Stimulated activated CD4-positive, alpha-beta T cell treated with anti-CD3 and anti-CD28 coated beads, Interleukin-4, amount 100 ng/mL, for 24 hours (primary cell): Measurements from ENCODE around the gene ENDOG.
"Not testable (repeated sequence)": the region's sequence is repeated elsewhere in the genome, so short reads cannot be mapped to it uniquely, and the experiment has no call there.

ENCODE experiments used
- DNase-seq: peaks from one replicate; pipeline ENCODE4 v3.0.0-alpha.2; 2020

Gene ENDOG

DNA sequence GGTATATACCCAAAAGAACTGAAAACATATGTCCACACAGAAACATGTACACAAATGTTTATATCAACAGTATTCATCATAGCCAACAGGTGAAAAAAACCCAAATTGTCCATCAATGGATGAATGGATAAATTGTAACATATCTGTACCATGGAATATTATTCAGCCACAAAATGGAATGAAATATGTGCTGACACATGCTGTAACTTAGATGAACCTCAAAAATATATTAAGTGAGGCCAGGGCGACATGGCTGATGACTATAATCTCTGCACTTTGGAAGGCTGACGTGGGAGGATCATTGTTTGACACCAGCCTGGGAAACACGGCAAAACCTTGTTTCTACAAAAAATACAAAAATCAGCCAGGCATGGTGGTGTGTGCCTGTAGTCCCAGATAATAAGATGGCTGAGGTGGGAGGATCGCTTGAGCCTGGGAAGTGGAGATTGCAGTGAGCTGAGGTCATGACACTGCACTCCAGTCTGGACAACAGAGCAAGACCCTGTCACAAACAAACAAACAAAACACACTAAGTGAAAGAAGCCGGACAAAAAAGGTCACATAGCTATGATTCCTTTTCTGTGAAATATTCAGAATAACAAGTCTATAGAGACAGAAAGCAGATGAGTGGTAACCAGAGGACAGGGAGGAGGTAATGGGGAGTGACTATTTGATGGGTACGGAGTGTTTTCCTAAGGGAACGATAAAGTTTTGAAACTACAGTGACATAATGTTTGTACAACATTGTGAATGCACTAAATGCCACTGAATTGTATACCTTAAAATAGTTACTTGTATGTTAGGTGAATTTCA is 52.0 kb downstream of the ENDOG start:
- no peak for DNase-seq

DNA sequence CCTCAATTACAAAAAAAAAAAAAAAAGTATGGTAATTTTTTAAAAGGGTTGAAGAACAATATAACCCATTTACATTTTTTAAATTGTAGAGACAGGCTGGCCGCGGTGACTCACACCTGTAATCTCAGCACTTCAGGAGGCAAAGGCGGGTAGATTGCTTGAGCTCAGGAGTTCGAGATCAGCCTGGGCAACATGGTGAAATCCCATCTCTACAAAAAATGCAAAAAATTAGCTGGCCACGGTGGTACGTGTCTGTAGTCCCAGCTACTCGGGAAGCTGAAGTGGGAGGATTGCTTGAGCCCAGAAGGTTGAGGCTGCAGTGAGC is 52.6 kb downstream of the ENDOG start:
- not testable (repeated sequence) for DNase-seq
